ENCODE data around the gene ZFP92.
A peak's percentile ranks its signal among the peaks of the same experiment; 100 is the strongest.

The ZFP92 gene

DNA sequence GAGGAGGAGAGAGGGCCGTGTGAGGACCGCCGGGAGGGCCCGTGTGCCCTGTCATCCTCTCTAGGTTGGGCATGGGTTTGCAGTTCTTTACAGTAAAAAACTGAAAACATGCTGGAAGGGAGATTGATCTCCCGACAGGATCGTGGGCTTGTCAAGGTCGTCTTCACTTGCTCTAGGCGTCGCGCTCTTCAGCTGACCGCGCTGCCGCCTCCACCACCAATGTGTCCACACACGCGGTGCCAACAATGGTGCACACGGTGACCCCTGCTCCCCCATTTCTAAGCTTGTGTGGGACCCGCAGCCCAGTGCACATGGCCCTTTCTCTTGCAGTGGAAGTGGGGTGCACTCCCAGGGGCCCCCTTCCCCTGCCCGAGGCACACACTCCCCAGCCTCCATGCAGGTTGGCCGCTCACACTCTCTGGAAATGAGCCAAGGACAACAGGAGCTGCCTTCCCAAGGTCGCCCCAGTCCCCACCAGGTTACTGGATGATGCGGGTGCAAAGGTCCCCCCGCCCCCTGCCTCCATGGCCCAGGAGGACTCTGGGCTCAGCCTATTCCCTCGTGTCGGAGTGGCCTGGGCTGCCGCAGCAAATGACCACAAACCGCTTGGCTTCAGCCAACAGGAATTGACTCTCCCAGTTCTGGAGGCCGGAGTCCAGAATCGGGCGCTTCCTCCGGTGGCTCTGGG lies 1.7 kb upstream of the ZFP92 start:
- no peak for DNase-seq

DNA sequence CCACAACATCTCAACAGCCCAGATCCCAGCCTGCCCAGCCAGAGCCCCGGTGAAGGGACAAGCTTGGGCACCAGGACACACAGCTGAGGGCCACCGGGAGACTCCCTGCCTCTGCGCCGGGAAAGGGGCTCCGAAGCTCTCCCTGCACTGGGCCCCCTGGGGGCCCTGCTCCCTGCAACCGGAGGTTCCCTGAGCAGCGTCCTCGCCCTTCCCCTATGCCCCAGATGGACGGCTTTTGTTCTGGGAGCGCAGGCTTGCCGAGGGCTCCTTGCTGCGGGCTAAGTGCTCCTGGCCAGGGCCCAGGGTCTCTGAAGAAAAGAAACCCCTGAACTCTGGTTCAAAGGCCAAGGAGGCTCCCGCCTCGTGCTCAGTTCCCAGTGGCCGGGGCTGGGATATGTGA lies 899 bp upstream of the ZFP92 start:
- DNase-seq: no peak

- no peak for DNase-seq
Measured at GRCh38 chrX:153410888-153411254, 401 bp upstream of the ZFP92 start.

DNA sequence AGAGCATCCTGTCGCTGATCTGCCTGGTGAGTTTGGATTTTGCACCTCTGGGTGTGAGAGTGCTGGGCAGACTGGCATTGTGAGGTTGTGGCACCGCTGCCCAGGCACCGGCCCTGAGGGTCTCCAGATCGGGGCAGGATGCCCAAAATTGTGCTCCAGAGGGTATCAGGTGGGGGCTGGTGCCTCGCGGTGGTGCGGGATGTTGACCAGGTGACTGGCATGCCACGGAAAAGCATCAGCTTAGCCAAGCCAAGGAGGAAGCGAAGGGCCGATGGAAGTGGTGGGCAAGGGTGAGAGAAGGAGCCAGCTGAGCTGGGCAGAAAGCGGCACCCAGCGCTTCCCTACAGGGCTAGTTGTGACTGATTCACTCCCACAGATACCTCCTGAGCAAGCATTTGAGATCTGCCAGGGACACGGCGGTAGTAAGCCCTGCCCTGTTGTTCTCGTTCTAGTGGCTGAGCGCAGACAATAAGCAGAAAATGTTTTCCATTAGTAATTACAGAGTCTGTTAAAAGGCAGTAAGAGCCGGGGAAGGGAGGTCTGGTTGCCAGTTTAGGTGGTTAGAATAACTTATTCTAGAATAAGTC lies 809 bp downstream of the ZFP92 start:
- no peak for DNase-seq

DNA sequence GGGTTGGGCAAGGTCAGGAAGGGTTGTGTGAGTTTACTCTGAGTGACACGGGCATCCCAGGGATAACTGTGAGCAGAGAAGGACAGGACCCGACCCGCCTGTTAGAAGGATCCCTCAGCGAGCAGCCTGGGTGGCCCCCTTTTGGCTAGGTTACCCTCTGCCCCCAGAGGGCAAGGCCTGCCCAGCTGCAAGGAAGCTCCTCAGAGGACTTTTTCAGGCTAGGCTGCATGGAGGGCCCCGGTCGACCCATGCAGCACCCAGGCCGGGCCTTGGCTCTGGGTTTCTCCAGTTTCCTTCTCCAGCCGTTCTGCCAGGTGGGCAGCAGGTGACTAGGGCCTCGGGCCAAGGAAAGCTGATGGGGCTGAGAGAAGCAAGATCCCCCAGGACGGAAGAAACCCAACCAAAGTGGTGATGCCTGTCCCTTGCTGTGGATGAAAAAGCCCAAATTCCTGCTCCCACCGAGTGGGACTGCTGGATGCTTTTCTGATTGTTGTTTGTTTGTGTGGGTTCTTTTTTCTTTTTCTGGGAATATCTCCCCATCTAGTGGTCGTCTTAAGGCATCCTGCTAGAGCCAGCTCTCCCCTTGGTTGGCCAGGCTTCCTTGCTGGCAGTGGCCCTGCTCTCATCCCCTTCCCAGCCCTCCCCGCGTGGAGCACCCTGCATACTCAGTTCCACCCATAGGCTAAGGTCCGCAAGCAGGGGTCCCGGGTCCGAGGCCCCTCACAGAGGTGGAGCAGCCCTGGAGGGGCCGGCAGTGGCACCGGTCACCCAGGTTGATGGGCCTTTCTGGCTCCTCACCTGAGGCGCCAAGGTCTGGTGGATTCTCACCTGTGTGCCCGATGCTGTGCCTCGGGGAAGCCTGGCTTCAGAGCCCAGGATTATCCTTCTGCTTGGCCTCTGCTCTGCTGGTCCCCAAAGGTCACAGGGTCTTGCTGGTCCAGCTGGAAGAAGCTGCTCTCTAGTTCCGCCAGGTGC lies 1.8 kb downstream of the ZFP92 start:
- no peak for DNase-seq

- no peak for DNase-seq
Measured at GRCh38 chrX:153413731-153414130, 2.5 kb downstream of the ZFP92 start.

GRCh38 chrX:153414856-153415510 lies 3.7 kb downstream of the ZFP92 start:
- no peak for DNase-seq

GRCh38 chrX:153416781-153417450 lies 5.6 kb downstream of the ZFP92 start:
- no peak for DNase-seq

DNA sequence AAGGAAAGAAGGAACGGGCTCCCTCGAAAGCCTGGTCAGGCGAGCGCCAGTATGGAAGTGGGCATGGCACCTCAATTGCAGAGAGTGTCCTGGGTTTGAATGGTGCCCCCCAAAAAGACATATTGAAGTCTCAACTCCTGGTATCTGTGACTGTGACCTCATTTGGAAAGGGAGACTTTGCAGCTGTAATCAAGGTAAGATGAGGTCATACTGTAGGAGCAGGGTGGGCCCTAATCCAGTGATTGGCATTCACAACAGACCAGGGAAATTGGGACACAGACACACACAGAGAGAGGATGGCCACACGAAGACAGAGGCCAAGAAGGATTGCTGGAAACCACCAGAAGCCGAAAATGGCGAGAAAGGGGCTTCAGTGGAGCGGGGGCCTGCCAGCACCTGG lies 6.4 kb downstream of the ZFP92 start:
- DNase-seq: no peak

- no peak for DNase-seq
Measured at GRCh38 chrX:153420851-153421599, 9.8 kb downstream of the ZFP92 start.

DNA sequence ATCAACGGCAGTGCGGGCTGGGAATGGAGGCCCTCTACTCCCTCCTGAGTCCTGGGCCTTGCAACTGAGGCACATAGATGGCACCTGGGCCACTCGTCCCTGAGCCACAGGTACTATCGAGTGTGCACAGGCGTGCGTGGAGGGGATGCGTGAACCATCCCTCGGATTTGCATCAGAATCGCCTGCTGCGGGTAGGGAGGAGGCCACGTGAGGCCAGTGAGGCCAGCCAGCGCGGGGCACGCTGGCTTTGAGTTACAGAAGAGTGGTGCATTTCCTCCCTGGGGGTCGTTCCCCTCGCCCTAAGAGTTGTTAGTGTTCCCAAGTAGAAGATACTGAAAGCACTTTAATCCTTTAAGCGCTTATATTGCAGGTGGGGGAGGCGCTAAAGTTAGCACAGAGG lies 10.6 kb downstream of the ZFP92 start:
- no peak for DNase-seq

- no peak for DNase-seq
Measured at GRCh38 chrX:153423652-153424051, 12.4 kb downstream of the ZFP92 start.

GRCh38 chrX:153426204-153426603 lies 14.9 kb downstream of the ZFP92 start:
- DNase-seq: no peak

DNA sequence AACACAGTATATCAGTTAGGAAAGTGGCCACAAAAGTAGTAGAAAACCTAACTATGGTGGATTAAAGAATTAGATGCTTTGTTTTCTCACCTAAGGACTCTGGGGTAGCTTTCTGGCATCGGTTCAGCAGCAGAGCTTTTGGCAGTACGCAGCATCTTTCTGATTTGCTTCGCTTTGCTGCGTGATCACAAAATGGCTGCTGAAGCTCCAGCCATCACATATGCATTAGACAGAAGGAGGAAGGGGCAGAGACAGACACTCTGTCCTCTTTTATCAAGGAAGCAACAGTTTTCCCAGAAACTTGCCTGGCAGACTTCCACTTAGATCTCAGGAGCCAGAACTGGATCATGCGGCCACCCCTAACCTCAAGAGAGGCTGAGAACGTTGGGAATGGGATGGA lies 19.5 kb downstream of the ZFP92 start:
- no peak for DNase-seq

DNA sequence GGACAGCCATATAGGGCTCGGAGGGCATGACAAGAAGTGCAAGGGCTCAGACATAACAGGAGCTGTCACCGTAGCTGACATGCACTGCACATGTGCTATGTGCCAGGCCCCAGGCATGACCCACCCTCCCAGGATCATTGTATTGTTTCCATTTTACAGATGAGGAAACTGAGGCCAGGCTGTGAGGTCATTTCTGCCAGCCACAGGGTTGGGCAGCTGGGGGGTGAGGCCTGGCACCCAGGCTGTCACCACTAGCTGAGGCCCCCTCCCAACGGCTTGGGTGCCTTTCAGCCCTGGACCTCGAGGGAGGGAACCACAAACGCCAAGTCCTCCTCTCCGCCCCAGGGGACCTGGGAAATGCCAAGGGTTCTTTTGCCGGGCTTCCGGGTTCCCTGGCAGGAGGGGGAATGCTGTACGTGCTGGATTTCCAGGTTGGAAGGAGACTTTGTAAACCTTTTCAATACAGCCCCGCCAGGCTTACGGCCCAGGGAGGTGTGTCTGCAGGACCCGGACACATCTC lies 21.9 kb downstream of the ZFP92 start:
- DNase-seq: no peak

GRCh38 chrX:153433781-153434285 lies 22.6 kb downstream of the ZFP92 start:
- no peak for DNase-seq

- no peak for DNase-seq
Measured at GRCh38 chrX:153434801-153435200, 23.5 kb downstream of the ZFP92 start.

GRCh38 chrX:153435845-153436244 lies 24.6 kb downstream of the ZFP92 start:
- DNase-seq: no peak

GRCh38 chrX:153438532-153438931 lies 27.3 kb downstream of the ZFP92 start:
- DNase-seq: peak; percentile 45

DNA sequence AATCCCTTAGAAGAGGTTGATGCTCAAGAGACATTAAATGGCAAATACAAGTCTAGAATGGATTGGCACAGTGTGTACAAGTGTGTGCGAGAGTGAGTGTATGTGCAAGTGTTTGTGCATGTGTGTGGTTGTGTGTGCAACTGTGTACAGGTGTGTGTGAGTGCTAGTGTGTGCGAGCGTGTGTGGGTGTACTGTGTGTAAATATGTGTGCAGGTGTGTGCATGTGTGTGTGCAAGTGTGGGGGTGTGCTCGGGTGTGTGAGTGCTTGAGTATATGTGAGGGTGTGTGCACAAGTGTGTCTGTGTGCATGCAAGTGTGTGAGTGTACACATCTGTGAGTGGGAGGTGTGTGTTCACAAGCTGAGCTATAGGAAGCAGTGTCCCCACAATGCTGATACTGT lies 28.7 kb downstream of the ZFP92 start:
- no peak for DNase-seq

- DNase-seq: no peak
Measured at GRCh38 chrX:153440556-153441135, 29.4 kb downstream of the ZFP92 start.
